ENCODE data around the gene MAOB. TPM values are rescaled to one million over a fixed set of nuclear protein-coding genes. Genes with fewer than 3 reads are reported as not detected.
"Not testable (repeated sequence)": the region's sequence is repeated elsewhere in the genome, so short reads cannot be mapped to it uniquely, and the experiment has no call there.

The MAOB gene
- total RNA-seq, 2 experiments from 2014 or later, result not detected

DNA sequence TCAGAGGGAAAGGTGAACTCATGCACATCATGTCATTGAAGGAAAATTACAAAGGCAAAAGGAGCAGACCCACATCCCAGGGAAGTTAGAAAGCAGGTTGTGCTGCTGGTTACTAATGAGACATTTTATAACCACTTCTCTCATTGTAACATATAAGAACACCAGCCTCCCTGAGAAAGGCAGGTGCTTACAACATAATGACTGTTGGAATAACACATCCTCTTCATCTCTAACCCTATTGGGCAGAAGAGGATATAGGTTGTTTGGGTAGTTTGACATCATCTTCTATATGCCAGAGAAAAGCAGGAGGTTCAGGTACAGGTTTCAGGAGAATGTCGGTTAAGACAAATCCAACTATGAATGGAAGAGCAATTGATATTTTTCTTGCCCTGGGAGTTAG is 148.6 kb downstream of the MAOB start:
- H3K4me1 Mint-ChIP-seq, result peaks cover 1% of the 10 kb centered on the region
- ChIA-PET CTCF (no interaction called here), POLR2A (no interaction called here)

DNA sequence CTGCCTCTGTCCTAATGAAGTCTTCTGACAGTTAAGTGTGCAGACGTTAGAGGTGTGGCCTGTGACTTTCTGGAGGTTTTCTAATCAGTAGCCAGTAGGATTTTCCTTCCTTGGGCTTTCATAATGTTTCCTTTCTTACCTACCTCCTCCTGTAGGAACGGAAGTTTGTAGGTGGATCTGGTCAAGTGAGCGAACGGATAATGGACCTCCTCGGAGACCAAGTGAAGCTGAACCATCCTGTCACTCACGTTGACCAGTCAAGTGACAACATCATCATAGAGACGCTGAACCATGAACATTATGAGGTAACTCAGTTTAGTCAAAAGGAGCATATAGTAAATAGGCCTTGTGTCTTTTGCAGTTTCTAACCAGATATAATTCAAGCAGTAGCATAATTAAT is 151.2 kb downstream of the MAOB start:
- Mint-ChIP-seq H3K27ac (no peak overlapping the region), H3K4me3 (no peak overlapping the region), H3K27me3 (no peaks in the 10 kb centered on the region), H3K36me3 (ENCODE audit: low read depth) (peaks cover 2% of the 10 kb centered on the region), H3K4me1 (peaks cover 5% of the 10 kb centered on the region), H3K9me3 (no peaks in the 10 kb centered on the region)
- no peak for DNase-seq
- CTCF ChIA-PET, result no interaction called here
- POLR2A ChIA-PET, result no interaction called here

More for the DNA sequence above, 148.6 kb downstream of the MAOB start:
- Mint-ChIP-seq H3K27ac (no peak overlapping the region), H3K9me3 (no peaks in the 10 kb centered on the region), H3K4me3 (no peak overlapping the region), H3K27me3 (no peaks in the 10 kb centered on the region), H3K36me3 (ENCODE audit: low read depth) (peaks cover 2% of the 10 kb centered on the region)
- no peak for DNase-seq

DNA sequence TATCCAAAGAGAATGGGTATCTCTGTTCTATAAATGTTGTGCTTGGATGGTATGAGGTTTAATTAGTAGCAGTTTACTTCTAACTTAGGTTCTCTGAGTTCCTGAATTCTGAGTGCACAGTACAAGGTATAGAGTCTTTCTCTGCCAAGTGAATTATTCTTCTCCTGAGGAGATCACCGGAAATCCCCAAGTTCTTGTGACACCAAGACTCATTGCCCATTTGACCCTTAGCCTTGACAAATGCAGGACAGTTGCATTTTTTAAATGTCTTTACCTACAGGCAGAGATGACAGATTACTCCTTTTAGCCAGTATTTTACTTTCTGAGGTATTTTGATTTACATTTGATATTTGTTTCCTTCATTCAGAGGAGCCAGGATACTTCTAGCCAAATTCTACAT is 153.3 kb downstream of the MAOB start:
- Mint-ChIP-seq H3K4me3 (no peak overlapping the region), H3K4me1 (peaks cover 3% of the 10 kb centered on the region), H3K36me3 (ENCODE audit: low read depth) (peaks cover 2% of the 10 kb centered on the region), H3K27ac (no peak overlapping the region), H3K27me3 (no peaks in the 10 kb centered on the region), H3K9me3 (no peaks in the 10 kb centered on the region)
- no peak for DNase-seq
- ChIA-PET POLR2A (no interaction called here), CTCF (no interaction called here)

DNA sequence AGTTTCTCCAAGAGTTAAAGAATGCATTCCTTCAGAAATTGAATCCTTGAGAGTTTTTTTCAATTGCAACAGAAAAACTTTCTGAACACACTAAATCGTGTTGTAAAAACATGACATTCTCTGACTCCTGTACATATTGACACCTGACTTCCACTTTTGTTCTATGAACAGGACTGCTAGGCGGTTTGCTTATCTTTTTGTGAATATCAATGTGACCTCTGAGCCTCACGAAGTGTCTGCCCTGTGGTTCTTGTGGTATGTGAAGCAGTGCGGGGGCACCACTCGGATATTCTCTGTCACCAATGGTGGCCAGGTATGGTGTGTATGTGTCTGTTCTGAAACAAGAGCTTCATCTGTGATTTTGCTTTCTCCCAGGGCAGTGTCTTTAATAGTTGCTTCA is 154.2 kb downstream of the MAOB start:
- no peak for DNase-seq
- Mint-ChIP-seq H3K27ac (no peak overlapping the region), H3K27me3 (no peaks in the 10 kb centered on the region), H3K9me3 (no peaks in the 10 kb centered on the region), H3K36me3 (ENCODE audit: low read depth) (peaks cover 2% of the 10 kb centered on the region), H3K4me1 (peaks cover 3% of the 10 kb centered on the region), H3K4me3 (no peak overlapping the region)
- CTCF ChIA-PET, result no interaction called here
- POLR2A ChIA-PET, result no interaction called here

DNA sequence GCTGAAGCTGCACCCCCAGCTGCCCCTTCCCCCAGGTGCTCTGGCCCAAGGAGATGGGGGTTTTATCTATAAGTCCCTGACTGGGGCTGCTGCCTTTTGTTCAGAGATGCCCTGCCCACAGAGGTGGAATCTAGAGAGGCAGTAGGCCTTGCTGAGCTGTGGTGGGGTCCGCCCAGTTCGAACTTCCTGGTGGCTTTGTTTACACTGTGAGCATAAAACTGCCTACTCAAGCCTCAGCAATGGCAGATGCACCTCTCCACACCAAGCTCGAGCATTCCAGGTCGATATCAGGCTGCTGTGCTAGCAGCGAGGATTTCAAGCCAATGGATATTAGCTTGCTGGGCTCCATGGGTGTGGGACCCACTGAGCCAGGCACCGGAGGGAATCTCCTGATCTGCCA is 155.0 kb downstream of the MAOB start:
- H3K27ac Mint-ChIP-seq; DNase-seq; POLR2A ChIA-PET; CTCF ChIA-PET; H3K36me3 Mint-ChIP-seq (ENCODE audit: low read depth); H3K9me3 Mint-ChIP-seq; H3K27me3 Mint-ChIP-seq; H3K4me1 Mint-ChIP-seq; H3K4me3 Mint-ChIP-seq: not testable (repeated sequence)

GRCh38 chrX:43725227-43725626 is 157.0 kb downstream of the MAOB start:
- DNase-seq; H3K36me3 Mint-ChIP-seq (ENCODE audit: low read depth); CTCF ChIA-PET; H3K4me3 Mint-ChIP-seq; H3K27me3 Mint-ChIP-seq; H3K4me1 Mint-ChIP-seq; POLR2A ChIA-PET; H3K27ac Mint-ChIP-seq; H3K9me3 Mint-ChIP-seq: not testable (repeated sequence)

GRCh38 chrX:43720961-43721360 is 161.3 kb downstream of the MAOB start:
- Mint-ChIP-seq H3K4me3 (no peak overlapping the region), H3K27ac (no peak overlapping the region), H3K27me3 (no peaks in the 10 kb centered on the region), H3K36me3 (ENCODE audit: low read depth) (no peaks in the 10 kb centered on the region), H3K9me3 (no peaks in the 10 kb centered on the region), H3K4me1 (no peaks in the 10 kb centered on the region)
- DNase-seq, result no peak
- ChIA-PET POLR2A (no interaction called here), CTCF (no interaction called here)

DNA sequence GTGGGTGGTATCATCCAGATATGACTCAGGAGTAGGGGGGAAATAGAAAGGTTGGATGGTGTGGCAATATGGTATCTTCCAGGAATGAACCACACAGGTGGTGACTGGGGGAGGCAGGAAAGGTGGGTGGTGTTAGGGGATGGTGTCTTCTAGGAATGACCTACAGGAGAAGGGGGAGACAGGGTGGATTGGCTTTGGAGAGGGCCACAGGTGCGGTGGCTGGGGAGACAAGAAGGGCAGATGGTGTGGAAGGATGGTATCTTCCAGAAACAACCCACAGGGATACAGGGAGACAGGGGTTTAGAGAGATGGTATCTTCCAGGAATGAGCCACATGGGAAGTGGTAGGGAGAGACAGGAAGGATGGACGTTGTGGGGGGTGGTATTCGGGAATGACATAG is 162.2 kb downstream of the MAOB start:
- Mint-ChIP-seq H3K36me3 (ENCODE audit: low read depth) (no peaks in the 10 kb centered on the region), H3K4me3 (no peak overlapping the region), H3K27me3 (no peaks in the 10 kb centered on the region), H3K27ac (no peak overlapping the region), H3K9me3 (no peaks in the 10 kb centered on the region), H3K4me1 (no peaks in the 10 kb centered on the region)
- ChIA-PET CTCF (no interaction called here), POLR2A (no interaction called here)
- DNase-seq, result no peak

GRCh38 chrX:43718956-43719355 is 163.3 kb downstream of the MAOB start:
- Mint-ChIP-seq H3K9me3 (no peaks in the 10 kb centered on the region), H3K27me3 (no peaks in the 10 kb centered on the region), H3K4me1 (no peaks in the 10 kb centered on the region), H3K36me3 (ENCODE audit: low read depth) (no peaks in the 10 kb centered on the region), H3K4me3 (no peak overlapping the region), H3K27ac (no peak overlapping the region)
- CTCF ChIA-PET, result no interaction called here
- POLR2A ChIA-PET, result no interaction called here
- no peak for DNase-seq

DNA sequence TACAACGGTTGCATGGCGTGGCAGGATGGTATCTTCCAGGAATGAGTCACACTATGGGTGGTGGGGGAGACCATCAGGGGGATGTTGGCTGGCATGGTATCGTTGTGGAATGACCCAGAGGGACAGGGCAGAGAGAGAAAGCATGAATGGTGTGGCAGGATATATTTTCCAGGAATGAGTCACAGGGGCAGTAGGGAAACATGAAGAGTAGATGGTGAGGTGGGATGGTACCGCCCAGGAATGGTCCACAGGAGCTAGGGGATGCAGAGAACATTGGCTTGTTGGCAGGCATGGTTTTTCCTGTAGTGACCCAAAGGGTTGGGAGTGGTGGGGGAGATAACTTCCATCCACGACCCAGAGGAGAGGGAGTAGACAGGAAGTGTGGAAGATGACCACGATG is 163.7 kb downstream of the MAOB start:
- Mint-ChIP-seq H3K4me3 (no peak overlapping the region), H3K9me3 (no peaks in the 10 kb centered on the region), H3K27ac (no peak overlapping the region), H3K36me3 (ENCODE audit: low read depth) (no peaks in the 10 kb centered on the region), H3K27me3 (no peaks in the 10 kb centered on the region), H3K4me1 (no peaks in the 10 kb centered on the region)
- DNase-seq, result no peak
- POLR2A ChIA-PET, result no interaction called here
- CTCF ChIA-PET, result no interaction called here

DNA sequence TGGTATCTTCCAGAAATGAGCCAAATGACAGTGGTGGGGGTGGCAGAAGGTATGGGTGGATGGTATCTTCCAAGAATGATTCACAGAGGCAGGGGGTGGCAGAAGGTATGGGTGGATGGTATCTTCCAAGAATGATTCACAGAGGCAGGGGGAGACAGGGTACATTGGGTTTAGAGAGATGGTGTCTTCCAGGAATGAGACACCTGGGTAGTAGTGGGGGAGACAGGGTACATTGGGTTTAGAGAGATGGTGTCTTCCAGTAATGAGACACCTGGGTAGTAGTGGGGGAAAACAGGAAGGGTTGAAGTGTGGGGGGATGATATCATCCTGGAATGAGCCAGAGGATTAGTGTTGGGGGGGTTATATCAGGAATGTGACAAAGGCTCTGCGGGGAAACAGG is 164.2 kb downstream of the MAOB start:
- POLR2A ChIA-PET, result no interaction called here
- no peak for DNase-seq
- CTCF ChIA-PET, result no interaction called here
- Mint-ChIP-seq H3K4me1 (no peaks in the 10 kb centered on the region), H3K9me3 (no peaks in the 10 kb centered on the region), H3K4me3 (no peak overlapping the region), H3K27ac (no peak overlapping the region), H3K27me3 (no peaks in the 10 kb centered on the region), H3K36me3 (ENCODE audit: low read depth) (no peaks in the 10 kb centered on the region)

DNA sequence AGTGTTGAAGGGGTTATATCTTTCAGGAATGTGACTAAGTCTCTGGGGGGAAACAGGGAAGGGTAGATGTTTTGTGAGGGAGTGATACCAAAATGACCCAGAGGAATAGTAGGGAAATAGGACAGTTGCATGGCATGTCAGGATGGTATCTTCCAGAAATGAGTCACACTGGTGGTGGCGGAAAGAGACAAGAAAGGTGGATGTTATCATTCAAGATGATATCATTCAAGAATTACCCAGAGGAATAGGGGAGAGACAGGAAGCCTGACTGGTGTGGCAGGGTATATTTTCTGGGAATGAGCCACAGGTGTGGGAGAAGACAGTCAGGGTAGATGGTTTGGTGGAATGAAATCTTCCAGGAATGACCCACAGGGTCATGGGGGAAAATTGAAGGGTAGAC is 165.1 kb downstream of the MAOB start:
- H3K4me1 Mint-ChIP-seq, result no peaks in the 10 kb centered on the region
- no peak overlapping the region for H3K4me3 Mint-ChIP-seq
- POLR2A ChIA-PET, result no interaction called here
- no peak overlapping the region for H3K27ac Mint-ChIP-seq
- no peaks in the 10 kb centered on the region for H3K9me3 Mint-ChIP-seq
- DNase-seq, result no peak
- CTCF ChIA-PET, result no interaction called here
- H3K36me3 Mint-ChIP-seq (ENCODE audit: low read depth), result no peaks in the 10 kb centered on the region
- H3K27me3 Mint-ChIP-seq, result no peaks in the 10 kb centered on the region

DNA sequence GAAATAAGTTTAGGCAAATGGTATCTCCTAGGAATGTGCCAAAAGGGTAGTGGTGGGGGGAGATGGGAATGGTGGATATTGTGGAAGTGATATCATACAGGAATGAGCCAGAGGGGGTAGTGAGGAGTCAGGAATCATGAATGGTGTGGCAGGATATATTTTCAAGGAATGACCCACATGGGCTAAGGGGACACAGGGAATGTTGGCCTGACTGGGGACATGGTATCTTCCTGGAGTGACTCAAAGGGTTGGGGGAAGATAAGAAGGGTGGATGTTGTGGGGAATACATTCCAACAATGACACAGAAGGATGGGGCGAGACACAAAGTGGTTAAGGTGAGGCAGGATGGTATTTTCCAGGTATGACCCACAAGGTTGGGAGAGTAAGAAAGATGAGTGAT is 165.6 kb downstream of the MAOB start:
- no peak overlapping the region for H3K4me3 Mint-ChIP-seq
- ChIA-PET CTCF (no interaction called here), POLR2A (no interaction called here)
- H3K4me1 Mint-ChIP-seq, result no peaks in the 10 kb centered on the region
- no peaks in the 10 kb centered on the region for H3K36me3 Mint-ChIP-seq (ENCODE audit: low read depth)
- H3K9me3 Mint-ChIP-seq, result no peaks in the 10 kb centered on the region
- DNase-seq, result no peak
- no peak overlapping the region for H3K27ac Mint-ChIP-seq
- H3K27me3 Mint-ChIP-seq, result no peaks in the 10 kb centered on the region
